H1 (cell line): ENCODE data around the gene SNRPN.

Experiments used
- BRCA1 ChIP-seq: IDR thresholded peaks from 2 replicates; pipeline ENCODE4 v1.6.1; 2012; ENCODE audit warnings: low read depth, low read length, improper control_type of control experiment
- POU5F1 ChIP-seq: IDR thresholded peaks from 2 replicates; pipeline ENCODE4 v1.6.1; 2011; ENCODE audit warnings: low read depth, mild to moderate bottlenecking, low read length, moderate library complexity

DNA sequence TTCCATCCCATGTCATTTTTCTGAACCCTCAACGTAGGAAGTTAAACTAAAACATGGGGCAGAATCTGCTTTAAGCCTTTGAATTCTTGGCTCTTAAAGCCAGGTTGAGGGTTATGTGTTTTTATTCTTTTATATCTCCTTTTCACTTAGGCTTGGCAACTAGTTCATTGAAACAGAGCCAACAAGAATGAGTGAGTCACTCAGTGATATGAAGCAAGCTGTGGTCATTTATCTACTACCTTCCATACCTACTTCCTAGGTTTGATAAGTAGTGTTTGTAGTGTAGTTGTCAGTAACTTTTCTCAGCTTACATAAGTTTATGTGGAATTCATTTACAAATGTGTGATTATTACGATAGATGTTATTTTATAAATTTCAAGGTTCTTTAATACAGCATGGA lies 67.4 kb downstream of the SNRPN start:
- TF ChIP-seq BRCA1: no peak
- no peak for TF ChIP-seq POU5F1
